Measurements from ENCODE around the gene TMEM121.
"Not testable (repeated sequence)": the region's sequence is repeated elsewhere in the genome, so short reads cannot be mapped to it uniquely, and the experiment has no call there.

Gene TMEM121

DNA sequence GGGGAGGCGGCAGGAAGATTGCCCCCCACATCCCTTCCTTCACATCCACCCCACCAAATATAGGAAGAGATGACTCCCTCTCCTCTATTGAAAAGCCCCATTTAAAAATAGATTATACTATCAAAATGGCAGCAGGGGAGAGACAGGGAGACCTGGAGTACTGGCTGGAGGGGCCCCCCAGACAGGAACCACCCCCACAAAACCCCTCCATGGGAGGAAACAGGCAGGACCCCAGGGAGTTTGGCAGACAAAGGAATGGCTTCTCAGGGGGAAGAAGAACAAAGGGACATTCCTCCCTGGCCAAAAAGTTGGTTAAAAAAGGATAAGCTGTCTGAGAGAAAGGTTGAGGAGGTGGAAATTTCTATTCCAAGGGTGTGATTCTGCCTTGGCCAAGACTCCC is 19.3 kb downstream of the TMEM121 start:
- DNase-seq (ENCODE audit: low spot score) = not testable (repeated sequence)

DNA sequence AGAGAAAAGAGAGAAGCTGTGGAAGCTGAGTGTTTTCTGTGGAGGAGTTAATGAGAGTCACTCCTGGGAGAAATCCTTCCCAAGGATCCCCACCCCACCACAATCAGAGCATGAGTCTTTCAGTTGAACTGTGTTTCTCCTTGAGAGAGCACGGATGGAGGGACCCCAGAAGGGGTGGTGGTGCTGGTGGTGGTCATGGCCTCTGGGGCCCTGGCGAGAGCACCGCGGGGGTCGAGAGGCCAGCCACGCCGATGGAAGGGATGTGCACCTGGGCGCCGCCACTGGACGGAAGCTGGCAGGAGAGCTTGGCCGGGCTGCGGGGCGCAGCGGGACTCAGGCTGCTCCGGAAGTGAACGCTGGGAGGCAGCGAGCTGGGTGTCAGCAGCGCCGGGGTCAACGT is 20.0 kb downstream of the TMEM121 start:
- not testable (repeated sequence) for DNase-seq (ENCODE audit: low spot score)

DNA sequence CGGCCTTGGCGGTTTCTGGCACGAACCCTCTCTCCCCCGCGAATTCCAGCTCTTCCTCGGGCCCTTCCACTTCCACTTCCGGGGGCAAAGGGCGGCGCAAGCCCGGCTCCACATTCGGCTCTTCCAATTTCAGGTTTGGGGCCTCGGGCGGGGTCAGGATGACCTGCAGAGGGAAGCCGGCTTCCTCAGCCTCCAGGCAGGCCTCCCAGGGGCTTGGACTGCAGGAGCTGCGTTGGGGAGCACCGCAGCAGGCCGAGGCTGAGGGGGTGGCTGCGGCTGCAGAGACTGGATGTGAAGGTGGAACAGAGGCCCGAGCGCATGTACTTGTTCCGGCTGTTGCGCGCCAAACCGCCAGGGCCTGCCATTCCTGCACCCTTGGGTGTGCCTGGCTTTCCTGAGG is 20.7 kb downstream of the TMEM121 start:
- DNase-seq (ENCODE audit: low spot score) = not testable (repeated sequence)

DNA sequence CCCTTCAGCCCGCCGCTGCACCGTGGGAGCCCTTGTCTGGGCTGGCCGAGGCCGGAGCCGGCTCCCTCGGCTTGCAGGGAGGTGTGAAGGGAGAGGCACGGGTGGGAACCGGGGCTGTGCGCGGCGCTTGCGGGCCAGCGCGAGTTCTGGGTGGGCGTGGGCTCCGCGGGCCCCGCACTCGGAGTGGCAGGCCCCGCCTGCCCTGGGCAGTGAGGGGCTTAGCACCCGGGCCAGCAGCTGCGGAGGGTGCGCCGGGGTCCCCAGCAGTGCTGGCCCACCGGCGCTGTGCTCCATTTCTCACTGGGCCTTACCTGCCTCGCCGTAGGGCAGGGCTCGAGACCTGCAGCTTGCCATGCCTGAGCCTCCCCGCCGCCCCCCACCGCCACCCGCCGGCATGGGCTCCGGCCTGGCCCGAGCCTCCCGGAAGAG is 21.4 kb downstream of the TMEM121 start:
- no peak for DNase-seq (ENCODE audit: low spot score)

DNA sequence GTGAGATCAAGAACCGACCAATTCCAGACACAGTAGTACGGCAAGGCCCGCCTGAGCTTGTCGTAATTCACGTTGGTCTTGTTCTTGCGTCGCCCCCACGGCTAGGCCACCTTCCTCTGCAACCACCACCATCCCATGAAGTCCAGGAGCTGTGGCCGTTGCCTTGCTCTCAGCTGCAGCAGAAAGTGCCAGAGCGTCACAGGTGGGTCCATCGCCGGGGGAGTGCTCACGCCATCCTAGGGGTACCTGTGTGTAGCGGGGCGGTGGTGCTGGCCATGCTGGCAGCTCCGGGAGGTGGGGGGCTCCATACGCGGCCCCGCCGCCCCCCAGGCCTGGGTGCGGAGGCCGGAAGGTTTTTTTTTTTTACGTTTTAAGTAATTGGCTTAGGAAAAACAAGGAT is 23.1 kb downstream of the TMEM121 start:
- no peak for DNase-seq (ENCODE audit: low spot score)

DNA sequence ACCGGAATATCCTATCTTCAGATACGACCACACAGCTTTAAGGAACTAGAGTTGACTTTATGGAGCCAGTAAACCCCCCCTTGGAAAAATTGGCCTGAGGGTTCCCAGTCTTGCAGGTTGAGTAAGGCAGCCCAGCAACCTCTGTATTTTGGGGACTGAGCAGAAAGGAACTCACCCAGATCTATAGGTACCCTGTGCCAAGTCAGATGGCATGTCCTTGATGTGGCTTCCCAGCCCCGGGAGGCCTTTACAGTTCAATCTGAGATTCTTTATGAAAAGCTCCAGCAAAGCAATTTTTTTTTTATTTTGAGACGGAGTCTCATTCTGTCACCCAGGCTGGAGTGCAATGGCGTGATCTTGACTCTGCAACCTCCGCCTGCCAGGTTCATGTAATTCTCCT is 27.6 kb downstream of the TMEM121 start:
- DNase-seq (ENCODE audit: low spot score) = no peak

DNA sequence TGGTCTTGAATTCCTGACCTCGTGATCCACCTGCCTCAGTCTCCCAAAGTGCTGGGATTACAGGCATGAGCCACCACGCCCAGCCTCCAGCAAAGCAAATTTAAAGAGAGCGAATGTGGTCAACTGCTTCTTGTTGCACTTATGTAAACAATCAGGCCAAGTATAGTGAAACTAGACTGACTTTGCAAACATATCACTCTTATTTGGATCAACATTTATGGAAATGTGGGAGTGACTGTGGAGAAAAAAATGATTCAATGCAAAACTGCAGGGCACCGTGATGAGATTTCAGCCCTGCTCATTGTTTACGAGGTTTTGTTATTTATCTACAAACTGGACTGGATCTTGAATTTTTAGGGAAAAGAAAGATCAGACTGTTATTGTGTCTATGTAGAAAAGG is 28.1 kb downstream of the TMEM121 start:
- DNase-seq (ENCODE audit: low spot score) = no peak

DNA sequence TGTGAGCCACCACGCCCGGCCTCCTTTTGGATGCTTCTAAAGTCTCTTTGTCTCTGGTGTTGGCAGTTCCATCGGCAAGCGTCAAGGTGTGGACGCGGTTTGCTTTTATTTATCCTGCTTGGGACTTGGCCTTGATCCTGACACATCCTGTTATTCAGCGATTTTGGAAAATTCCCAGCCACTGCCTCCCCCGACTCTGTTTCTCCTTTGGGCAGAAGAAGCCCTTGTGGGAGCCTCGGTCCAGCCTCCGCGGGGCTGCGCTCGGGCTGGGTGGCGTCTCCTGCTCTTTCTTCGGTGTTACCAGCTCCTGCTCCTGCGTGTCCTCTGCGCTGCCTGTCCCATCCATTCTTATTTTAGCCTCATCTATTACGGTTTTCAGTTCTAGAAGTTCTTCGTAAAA is 31.3 kb downstream of the TMEM121 start:
- DNase-seq (ENCODE audit: low spot score) = not testable (repeated sequence)

DNA sequence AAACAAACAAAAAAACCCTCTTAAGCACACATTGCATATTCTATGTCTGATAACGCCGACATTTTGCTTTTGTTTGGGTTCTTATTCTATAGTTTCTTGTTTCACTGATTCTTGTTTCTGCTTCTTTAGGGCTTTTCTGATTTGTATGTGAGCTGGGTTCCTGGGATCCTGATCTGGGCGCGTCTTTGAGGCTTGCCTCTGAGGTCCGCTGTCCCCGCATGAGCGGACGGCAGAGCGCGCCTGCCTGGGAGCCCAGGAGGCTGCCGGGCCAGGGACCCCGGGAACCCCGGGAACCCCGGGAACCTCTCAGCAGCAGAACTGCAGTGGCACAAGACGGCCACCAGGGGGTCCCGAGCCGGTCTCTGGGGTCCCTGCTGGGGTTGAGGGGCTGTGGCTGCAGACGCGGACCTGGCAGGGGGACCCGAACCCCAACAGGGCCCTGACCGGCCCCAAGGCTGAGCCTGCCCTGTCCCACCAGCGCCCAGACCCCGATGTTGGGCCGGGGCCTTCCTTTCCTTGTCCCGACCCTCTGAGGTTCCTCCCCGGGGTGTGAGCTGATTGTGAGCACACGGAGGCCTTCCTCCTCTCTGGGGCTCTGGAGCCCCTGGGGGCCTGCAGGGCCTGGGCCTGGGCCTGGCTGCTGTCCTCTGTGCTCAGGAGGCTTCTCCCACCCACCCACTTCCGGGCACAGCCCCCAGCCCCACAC is 32.2 kb downstream of the TMEM121 start:
- DNase-seq (ENCODE audit: low spot score) = not testable (repeated sequence)

DNA sequence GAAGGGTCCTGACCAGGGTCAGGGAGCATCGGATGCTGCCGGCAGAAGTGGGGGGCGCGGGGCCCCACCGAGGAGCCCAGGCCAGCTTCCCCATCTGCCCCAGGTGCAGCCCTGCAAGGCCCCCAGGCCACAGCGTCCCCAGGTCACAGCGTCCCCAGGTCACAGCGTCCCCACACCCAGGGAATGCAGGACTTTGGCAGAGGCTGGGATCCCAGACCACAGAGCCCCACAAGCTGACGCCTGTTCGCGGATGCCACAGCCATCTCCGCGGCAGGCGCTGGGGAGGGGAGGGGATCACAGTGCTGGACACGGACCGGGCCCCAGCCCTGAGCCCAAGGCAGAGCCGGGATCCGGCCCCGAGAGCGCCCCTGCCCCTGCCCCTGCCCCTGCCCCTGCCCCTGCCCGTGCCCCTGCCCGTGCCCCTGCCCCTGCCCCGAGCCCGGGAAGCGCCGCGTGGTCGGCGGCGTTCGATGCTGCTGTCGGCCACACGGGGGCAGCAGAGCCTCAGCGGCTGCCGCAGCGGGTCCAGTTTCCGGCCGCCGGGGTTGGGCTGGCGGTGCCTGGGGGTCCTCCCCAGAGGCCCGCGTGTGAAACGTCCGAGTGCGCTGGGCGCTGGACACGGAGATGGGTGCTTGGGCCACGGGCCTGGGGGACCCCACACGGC is 33.1 kb downstream of the TMEM121 start:
- not testable (repeated sequence) for DNase-seq (ENCODE audit: low spot score)

DNA sequence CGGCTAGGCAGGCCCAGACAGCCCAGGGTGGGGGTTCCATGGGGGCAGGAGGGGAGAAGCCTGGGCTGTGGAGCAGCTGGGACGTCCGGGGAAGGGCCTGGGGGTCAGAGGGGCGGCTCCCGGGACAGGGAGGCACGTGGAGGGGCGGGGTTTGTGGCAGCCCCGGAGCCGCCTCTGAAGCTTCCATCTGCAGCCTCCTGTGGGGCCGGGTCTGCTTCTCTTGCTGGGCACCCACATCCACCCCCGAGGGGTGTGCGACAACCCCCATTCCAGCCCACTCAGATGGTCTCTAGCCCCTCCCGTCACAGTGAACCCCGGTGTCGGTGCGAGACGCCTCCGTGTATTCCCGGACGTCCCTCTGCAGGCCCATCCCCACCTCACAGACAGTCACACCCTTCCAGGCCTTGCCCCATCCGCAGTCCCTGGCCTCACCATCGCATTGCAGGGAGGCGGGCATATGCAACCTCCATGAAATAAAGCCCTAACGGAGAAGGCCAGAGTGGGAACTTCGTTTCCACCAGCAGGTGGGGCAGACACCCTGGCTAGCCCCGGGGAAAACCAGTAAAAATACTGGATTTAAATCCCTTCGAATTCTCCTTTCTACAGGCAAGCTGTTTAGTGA is 33.8 kb downstream of the TMEM121 start:
- not testable (repeated sequence) for DNase-seq (ENCODE audit: low spot score)

DNA sequence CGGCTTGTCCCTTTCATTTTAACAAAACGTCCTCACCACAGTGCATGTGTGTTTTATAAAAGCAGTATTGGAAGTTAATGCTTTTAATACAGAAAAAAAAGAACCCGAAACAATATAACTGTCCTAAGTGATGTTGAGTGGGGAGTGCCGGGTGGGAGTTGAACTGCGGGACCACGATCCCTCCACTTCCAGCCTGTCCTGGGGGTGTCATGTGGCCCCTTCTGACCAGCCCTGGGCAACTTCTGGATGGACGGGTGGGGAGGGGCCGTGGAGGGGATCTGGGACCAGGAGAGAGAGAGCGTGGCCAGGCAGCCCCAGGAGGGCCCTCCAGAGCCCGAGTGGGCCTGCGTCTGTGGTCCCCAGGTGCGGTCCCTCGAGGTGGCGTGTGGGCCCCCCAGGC is 35.0 kb downstream of the TMEM121 start:
- not testable (repeated sequence) for DNase-seq (ENCODE audit: low spot score)

DNA sequence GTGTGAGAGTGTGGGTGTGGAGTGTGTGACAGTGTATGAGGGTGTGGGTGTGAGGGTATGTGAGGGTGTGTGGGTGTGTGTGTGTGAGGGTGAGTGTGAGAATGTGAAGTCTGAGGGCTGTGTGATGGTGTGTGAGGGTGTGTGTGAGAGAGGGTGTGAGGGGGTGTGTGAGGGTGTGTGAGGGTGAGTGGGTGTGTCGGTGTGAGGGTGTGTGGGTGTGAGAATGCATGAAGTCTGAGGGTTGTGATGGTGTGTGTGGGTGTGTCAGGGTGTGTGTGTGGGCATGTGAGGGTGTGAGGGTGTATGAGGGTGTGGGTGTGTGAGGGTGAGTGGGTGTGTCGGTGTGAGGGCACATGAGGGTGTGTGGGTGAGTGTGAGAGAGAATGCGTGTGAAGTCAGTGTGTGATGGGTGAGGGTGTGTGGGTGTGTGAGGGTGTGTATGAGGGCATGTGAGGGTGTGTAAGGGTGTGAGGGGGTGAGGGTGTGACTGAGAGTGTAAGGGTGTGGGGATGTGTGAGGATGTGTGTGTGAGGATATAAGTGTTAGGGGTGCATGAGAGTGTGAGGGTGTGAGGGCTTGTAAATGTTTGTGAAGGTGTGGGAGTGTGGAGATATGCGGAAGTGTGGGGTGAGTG is 36.4 kb downstream of the TMEM121 start:
- no peak for DNase-seq (ENCODE audit: low spot score)

DNA sequence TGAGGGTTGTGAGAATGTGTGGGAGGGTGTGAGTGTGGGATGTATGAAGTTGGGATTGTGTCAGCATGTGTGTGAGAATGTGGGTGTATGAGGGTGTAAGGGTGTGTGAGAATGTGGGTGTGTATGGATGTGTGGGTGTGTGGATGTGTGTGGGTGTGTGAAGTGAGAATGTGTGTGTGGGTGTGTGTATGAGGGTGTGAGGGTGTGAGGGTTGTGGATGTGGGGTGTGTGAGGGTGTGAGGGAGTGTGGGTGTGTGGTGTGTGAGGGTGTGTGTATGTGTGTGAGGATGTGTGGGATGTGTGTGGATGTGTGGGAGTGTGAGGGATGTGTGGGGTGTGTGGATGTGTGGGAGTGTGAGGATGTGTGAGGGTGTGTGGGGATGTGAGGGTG is 37.0 kb downstream of the TMEM121 start:
- no peak for DNase-seq (ENCODE audit: low spot score)

DNA sequence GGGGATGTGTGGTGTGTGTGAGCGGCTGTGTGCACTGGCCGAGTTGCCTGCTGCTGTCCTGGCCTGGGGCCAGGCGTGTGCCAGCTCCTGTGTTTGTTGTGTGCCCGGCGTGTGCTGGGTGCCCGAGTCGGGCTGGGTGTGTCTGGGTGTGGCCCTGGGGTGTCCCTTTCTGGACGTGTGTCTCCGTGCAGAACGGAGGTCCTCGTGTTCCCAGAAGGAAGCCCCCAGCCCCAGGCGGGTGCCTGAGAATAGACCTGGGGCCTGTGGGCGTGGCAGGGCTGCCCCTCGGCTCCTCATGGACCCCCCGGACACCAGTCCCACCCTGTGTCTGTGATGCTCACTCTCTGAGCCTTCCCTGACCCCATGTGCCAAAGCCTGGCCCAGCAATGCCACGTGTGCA is 38.2 kb downstream of the TMEM121 start:
- DNase-seq (ENCODE audit: low spot score) = not testable (repeated sequence)

DNA sequence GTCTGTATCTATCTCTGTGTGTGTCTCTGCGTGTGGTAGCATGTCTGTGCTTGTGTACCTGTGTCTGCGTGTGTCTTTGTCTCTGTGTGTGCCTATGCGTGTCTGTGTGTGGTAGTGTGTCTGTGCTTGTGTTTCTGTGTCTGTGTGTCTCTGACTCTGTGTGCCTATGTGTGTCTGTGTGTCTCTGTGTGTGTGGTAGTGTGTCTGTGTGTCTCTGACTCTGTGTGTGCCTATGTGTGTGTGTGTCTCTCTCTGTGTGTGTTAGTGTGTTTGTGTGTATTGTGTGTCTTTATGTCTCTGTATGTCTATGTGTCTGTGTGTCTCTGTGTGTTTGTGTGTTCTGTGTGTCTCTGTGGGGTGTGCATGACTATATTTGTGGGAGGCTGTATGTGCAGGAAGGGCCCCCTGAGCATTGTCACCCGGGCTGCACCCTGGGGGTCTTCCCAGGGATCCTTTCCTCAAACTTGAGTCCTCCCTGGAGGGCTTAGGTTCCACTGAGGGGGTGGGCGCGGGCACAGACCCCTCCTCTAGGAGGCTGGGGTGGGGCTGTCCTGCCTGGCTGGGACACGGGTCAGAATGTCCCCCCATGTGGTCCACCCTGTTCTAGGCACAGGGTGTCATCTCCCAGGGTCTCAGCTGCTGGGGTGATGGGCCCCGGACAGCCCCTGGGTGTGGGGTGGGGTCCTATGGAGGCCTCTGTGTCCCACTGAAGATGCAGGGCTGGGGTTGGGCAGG is 39.0 kb downstream of the TMEM121 start:
- not testable (repeated sequence) for DNase-seq (ENCODE audit: low spot score)

DNA sequence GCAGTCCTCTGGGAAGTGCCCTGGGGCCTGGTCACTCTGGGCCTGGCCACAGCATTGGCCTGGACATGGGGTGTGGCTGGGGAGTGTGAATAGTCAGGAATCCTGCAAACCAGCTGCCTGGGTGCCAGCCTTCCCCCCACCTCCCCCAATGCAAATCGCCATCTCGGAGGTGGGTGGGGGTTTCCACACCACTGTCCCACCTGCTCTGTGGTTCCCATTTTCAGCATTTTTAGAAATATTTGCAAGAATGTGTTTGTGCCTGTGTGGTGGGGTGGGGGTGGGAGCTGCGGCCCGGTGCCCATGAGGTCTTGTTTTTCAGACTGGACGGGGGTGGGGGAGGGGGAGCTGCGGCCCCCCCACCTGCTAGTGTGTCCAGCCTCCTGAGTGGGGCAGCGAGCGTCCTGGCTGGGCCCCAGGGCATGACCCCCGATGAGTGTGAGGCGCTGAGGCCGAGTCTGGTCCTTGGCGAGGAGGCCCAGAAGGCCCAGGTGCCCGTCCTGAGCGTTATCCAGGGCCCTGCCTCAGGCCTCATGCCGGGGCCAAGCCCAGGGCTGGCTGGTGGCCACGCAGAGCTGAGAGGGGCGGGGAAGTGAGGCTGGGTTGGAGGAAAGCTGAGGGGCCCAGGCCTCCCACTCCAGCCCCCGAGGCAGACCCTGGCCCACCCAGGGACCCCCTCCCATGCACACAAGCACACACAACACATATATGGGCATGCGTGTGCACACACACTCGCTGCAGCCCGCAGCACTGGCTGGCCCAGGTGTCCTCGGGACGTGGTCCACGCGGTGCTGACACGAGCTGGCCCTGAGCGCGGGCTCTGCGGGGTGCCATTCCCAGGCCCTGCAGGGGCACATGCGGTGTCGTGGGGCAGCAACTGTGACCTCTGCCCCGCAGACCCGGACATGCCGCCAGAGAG is 40.1 kb downstream of the TMEM121 start:
- DNase-seq (ENCODE audit: low spot score) = not testable (repeated sequence)

DNA sequence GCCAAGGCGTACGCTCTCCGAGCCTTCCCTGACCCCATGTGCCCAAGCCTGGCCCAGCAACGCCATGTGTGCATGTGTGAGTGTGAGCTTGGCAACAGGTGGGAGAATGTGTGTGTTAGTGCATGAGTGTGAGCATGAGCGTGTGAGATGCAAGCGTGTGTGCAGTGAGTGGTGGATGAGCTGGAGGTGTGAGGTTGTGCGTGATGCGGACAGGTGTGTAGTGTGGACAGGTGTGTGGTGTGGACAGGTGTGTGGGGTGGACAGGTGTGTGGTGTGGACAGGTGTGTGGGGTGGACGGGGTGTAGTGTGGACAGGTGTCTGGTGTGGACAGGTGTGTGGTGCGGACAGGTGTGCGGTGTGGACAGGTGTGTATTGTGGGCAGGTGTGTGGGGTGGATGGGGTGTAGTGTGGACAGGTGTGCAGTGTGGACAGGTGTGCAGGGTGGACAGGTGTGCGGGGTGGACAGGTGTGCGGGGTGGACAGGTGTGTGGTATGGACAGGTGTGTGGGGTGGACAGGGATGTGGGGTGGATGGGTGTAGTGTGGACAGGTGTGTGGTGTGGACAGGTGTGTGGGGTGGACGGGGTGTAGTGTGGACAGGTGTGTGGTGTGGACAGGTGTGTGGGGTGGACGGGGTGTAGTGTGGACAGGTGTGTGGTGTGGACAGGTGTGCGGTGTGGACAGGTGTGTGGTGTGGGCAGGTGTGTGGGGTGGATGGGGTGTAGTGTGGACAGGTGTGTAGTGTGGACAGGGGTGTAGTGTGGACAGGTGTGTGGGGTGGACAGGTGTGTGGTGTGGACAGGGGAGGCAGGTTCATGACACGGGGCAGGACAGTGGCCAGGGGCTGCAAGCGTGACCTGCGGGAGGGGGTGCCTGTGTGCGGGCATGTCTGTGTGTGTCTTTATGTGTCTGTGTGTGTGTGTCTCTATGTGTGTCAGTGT is 41.1 kb downstream of the TMEM121 start:
- not testable (repeated sequence) for DNase-seq (ENCODE audit: low spot score)

DNA sequence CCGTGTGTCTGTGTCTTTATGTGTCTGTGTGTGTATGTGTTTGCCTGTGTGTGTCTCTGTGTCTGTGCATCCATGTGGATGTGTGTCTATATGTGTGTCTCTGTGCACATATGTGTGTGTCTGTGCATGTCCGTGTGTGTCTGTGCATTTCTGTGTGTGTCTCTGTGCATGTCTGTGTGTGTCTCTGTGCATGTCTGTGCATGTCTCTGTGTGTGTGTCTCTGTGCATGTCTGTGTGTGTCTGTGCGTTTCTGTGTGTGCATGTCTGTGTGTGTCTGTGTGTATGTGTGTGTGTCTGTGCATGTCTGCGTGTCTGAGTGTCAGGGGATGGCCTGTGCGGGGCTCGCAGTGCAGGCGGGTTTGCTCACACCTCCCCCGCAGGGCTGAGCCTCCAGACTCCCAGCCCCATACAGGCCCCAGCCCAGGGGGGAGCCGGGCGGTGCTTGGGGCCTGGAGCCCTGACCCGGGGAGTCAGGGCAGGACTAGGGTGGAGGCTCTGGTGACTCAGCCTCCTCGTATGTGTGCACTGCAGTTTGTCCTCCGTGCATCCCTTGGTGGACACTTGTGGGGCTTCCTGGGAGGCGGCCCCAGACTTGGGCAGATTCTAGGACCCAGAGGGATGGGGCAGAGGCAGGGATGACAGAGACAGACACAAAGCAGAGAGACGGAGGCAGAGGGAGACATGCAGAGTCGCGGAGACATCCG is 41.9 kb downstream of the TMEM121 start:
- not testable (repeated sequence) for DNase-seq (ENCODE audit: low spot score)

Measured in SK-N-DZ (cell line).